GM19395 (cell line): Measurements from ENCODE around the gene MRPL49.
"Not testable (repeated sequence)": the region's sequence is repeated elsewhere in the genome, so short reads cannot be mapped to it uniquely, and the experiment has no call there.

ENCODE experiments used
- ATAC-seq: cut with Tn5 transposase; IDR thresholded peaks from one replicate; pipeline ENCODE4 v1.9.1; 2021; ENCODE audit warnings: mild to moderate bottlenecking, moderate library complexity; ENCODE audit not compliant: unreplicated experiment

Gene MRPL49

GRCh38 chr11:65132238-65132987, 10.3 kb downstream of the MRPL49 start:
- ATAC-seq, result peak; percentile 40

GRCh38 chr11:65132988-65133700, 11.0 kb downstream of the MRPL49 start:
- no peak for ATAC-seq

DNA sequence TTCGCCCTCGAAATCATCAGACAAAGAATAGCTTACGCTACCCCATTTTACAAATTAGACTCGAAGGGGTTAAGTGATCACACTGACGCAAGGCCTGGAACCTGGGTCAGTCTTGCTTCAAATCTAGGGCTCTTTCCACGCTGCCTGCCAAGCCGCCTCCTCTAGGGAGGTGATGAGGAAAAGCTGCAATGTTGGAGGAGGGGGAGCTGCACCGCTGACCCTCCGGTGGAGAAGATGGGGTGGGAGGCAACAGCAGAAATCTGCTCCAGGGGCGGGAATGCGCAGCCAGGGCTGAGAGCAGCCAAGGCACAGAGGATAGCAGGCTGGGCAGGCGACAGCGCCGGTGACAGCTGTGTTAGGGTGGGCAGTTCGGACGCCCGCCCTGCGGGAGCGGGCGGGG, 11.6 kb downstream of the MRPL49 start:
- no peak for ATAC-seq

DNA sequence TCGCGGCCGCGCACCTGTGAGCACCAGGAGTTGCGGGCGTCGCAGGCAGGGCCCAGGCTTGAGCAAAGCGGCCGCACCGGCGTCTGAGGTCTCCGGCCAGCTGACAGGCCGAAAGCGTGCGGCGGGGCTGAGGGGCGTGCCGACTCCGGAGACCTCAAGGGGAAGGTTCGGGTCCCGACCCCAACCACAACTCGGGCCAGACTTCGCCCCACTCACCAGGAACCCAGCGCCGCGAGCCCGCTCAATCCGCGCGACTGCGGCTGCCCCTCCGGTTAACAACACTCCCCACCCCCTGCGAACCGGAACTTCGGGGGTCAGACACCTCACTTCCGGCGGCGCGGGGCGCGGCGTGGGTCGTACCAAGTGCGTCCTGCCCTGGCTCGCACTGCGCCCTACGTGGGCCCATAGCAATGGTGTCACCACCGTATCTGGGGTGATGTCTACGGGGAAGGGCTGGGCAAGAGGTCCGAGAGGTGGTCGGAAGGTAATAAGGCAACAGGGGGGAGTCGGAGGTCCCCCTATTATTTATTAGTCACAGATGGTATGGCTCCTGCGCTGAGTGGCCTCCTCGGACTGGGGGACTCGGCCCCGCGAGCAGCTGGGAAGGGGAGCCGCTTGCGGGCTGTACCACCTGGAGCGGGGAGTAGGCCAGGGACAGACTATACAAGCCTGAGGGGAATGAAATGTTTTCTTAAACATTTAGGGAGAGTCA, 12.3 kb downstream of the MRPL49 start, which contains the start of gene SYVN1:
TSS of gene SYVN1 (minus strand) at position 280 of the 712 bp plus-strand sequence. CDS start 918 bp downstream, outside the sequence.
- ATAC-seq, result peak; percentile 70

GRCh38 chr11:65134952-65135632, 13.0 kb downstream of the MRPL49 start:
- ATAC-seq, result peak; percentile 71

- ATAC-seq, result no peak
Measured at GRCh38 chr11:65135633-65136145, 13.6 kb downstream of the MRPL49 start.

- no peak for ATAC-seq
Measured at GRCh38 chr11:65136515-65137096, 14.5 kb downstream of the MRPL49 start.

DNA sequence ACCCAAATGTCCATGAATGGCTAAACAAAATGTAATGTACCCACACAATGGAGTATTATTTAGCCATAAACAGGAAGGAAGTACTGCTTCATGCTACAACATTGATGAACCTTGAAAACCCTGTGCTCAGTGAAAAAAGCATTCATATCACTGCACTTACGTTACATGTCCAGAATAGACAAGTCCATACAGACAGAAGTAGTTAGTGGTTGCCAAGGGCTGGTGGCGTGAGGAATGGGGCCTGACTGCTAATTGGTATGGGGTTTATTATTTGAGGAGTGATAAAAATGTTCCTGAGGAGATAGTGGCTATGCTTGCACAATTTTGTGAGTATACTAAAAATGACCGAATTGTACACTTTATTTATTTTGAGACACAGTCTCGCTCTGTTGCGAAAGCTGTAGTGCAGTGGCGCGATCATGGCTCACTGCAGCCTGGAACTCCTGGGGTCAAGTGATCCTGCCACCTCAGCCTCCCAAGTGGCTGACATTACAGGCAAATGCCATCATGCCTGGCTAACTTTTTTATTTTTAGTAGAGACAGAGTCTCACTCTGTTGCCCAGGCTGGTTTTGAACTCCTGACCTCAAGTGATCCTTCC, 19.9 kb downstream of the MRPL49 start:
- no peak for ATAC-seq

- ATAC-seq, result no peak
Measured at GRCh38 chr11:65147352-65148075, 25.4 kb downstream of the MRPL49 start.

GRCh38 chr11:65148657-65149056, 26.5 kb downstream of the MRPL49 start:
- ATAC-seq, result no peak

DNA sequence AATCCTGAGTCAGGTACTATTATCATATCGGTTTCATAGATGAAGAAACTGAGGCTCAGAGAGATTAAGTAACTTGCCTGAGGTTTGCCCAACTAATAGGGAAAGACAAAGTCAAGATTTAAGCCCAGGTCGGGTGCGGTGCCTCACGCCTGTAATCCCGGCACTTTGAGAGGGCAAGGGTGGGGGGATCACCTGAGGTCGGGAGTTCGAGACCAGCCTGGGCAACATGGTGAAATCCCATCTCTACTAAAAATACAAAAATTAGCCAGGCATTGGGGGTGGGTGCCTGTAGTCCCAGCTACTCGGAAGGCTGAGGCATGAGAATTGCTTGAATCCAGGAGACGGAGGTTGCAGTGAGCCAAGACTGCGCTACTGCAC, 28.0 kb downstream of the MRPL49 start:
- ATAC-seq, result not testable (repeated sequence)

GRCh38 chr11:65150509-65151299, 28.6 kb downstream of the MRPL49 start:
- peak; percentile 57 for ATAC-seq

DNA sequence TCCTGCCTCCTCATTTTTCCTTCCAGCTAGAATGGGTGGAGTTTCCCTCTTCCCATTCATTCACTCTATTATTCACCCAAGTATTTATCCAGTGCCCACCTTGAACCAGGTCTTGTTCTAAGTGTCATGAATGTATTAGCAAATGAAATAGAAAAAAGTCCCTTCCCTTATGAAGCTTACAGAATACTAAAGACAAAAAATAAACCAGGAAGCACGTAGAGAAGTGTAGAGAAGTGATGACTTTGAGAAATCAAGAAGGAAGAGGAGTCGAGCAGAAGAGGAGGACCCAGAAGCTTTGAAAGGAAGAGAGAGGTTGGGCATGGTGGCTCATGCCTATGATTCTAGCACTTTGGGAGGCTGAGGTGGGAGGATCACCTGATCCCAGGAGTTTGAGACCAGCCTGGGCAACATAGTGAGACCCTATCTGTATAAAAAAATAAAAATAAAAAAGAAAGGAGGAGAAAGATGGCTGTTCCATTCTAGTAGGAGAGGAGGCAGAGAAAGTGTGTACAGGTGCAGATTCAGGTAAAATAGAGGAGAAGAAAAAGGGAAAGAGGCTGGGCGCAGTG, 29.3 kb downstream of the MRPL49 start:
- no peak for ATAC-seq

DNA sequence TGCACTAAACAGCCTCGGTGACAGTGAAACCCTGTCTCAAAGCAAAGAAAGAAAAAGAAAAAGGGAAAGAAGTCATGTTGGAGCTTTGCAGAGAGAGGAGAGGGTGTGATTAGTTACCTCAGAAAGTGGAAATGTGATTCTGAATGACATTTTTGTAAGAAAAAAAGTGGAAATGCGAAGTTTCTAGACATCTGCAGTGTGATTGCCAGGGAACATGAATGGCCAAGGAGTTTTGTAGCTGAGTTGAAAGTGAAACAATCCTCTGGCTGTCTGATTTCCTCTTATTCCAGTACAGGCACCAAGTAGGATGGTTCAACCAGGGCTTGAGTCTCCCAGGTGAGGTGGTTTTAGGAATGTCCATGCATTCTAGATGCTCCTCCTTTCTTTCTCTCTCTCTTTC, 30.0 kb downstream of the MRPL49 start:
- no peak for ATAC-seq

DNA sequence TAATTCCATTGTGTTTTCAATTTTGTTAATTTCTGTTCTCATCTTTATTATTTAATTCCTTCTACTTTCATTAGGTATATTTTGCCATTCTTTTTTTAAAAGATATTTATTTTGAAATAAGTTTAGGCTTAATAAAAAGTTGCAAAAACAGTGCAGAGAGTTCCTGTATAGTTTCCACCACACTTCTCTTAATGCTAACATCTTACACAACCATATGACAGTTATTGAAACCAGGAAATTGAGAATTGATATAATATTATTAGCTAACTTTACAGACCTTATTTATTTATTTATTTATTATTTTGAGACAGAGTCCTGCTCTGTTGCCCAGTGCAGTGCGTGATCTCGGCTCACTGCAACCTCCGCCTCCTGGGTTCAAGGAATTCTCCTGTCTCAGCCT, 34.1 kb downstream of the MRPL49 start:
- ATAC-seq, result no peak

DNA sequence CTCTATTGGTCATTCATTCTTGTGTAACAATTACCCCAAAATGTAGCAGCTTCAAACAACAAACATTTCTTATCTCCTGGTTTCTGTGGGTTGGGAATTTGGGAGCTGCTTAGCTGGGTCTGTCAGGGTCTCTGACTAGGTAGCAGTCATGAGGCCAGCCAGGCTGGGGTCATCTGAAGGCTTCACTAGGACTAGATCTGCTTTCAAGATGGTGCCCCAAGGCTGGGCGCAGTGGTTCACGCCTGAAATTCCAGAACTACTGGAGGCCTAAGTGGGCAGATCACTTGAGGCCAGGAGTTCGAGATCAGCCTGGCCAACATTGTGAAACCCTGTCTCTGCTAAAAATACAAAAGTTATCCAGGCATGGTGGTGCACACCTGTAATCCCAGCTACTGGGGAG, 34.8 kb downstream of the MRPL49 start:
- ATAC-seq, result no peak

GRCh38 chr11:65157336-65157735, 35.2 kb downstream of the MRPL49 start:
- ATAC-seq, result no peak

DNA sequence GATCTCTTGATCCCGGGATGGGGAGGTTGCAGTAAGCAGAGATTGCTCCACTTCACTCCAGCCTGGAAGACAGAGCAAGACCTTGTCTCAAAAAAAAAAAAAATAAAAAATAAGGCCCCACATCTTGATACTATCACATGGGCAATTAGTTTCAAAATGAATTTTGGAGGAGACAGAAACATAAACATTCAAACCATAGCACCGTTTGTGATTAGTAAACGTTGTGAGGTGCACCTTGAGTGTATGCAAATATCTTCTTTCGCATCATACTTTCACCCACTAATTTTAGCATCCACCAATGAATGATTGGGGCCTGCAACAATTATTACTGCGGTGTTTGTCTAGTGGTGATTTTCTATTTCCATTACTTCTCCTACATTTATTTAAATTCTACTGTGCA, 36.9 kb downstream of the MRPL49 start:
- ATAC-seq, result no peak
